ENCODE data around the gene SOX15. TPM values are rescaled to one million over a fixed set of nuclear protein-coding genes. Genes with fewer than 3 reads are reported as not detected.
A peak's percentile ranks its signal among the peaks of the same experiment; 100 is the strongest.

SOX15 gene
- total and polyA plus RNA-seq, 2 of the 13 experiments (the other 11 are each of a cell fraction or from before 2014, with no cell fraction given), result 0.07 to 0.18 TPM

DNA sequence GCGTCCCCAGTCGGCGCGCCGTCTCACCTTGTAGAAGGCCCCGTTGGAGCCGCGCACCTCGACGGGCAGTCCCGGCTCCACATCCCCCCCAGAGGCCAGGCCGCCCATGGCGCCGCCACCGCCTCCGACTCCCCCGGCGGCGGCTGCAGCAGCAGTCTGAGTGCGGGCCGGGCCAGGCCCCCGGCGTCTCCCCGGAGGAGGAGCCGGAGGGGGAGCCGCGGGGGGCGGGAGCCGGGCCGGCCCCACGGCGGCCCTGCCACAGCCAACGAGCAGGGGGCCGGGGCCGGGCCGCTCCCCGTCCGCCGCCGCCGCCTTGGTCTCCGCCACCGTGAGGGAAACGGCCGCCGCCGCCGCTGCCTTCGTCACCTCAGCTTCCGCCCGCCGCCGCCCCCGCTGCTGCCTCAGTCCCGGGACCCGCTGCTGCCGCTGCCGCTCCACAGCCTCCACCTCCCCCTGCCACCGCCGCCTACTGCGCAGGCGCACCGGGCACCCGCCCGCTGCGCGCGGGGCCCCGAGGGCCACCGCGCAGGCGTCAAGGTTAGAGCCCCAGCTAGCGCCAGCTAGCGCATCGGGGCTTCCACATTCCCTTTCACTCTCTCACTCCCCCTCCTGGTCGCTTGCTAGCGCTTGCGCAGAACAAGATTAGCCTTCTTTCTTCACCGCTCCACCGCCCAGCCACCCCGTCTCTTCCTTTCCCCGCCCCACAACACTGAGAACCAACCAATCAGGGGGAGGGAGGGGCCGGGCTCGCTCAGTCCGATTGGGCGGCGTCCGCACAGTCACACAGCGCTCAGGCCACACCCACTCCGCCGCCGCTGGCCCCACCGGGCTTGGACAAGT is 24.8 kb upstream of the SOX15 start, which contains the start of gene FXR2 (continued):
- TF ChIP-seq, protein P1, sequence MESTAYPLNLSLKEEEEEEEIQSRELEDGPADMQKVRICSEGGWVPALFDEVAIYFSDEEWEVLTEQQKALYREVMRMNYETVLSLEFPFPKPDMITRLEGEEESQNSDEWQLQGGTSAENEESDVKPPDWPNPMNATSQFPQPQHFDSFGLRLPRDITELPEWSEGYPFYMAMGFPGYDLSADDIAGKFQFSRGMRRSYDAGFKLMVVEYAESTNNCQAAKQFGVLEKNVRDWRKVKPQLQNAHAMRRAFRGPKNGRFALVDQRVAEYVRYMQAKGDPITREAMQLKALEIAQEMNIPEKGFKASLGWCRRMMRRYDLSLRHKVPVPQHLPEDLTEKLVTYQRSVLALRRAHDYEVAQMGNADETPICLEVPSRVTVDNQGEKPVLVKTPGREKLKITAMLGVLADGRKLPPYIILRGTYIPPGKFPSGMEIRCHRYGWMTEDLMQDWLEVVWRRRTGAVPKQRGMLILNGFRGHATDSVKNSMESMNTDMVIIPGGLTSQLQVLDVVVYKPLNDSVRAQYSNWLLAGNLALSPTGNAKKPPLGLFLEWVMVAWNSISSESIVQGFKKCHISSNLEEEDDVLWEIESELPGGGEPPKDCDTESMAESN (CRISPR knock-in tag; conservative IDR thresholded peaks at IDR 0.05), result no peak
- peak in 1 of 2 experiments; percentile 64 for TF ChIP-seq POLR2A (IDR thresholded peaks at IDR 0.05; ENCODE audit: insufficient read depth in 1 of 2, low read depth in 2 of 2, low read length in 2 of 2)
- peak; percentile 99 for TF ChIP-seq RFXAP (CRISPR knock-in tag; IDR thresholded peaks at IDR 0.05; ENCODE audit: borderline replicate concordance)
- peak; percentile 34; the same call in 1 of the 2 replicates for TF ChIP-seq ZMYM4 (CRISPR knock-in tag; IDR thresholded peaks at IDR 0.05)
- TF ChIP-seq E2F1 (CRISPR knock-in tag; IDR thresholded peaks at IDR 0.05), result no peak
- no peak for TF ChIP-seq ZNF598 (CRISPR knock-in tag; IDR thresholded peaks at IDR 0.05; ENCODE audit: borderline replicate concordance)
- peak; percentile 70; the same call in 1 of the 2 replicates for TF ChIP-seq IRX3 (CRISPR knock-in tag; IDR thresholded peaks at IDR 0.05; ENCODE audit: borderline replicate concordance, low read depth)
- TF ChIP-seq, protein P2, sequence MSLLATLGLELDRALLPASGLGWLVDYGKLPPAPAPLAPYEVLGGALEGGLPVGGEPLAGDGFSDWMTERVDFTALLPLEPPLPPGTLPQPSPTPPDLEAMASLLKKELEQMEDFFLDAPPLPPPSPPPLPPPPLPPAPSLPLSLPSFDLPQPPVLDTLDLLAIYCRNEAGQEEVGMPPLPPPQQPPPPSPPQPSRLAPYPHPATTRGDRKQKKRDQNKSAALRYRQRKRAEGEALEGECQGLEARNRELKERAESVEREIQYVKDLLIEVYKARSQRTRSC (CRISPR knock-in tag; IDR thresholded peaks at IDR 0.05; ENCODE audit: low read depth), result no peak
- TF ChIP-seq ZNF160 (CRISPR knock-in tag; IDR thresholded peaks at IDR 0.05), result peak; percentile 38; the same call in 1 of the 2 replicates
- peak; percentile 44 for TF ChIP-seq SPEN (CRISPR knock-in tag; IDR thresholded peaks at IDR 0.05; ENCODE audit: low read depth)
- TF ChIP-seq KLF16 (CRISPR knock-in tag; IDR thresholded peaks at IDR 0.05), result no peak
- TF ChIP-seq MAZ (IDR thresholded peaks at IDR 0.05; ENCODE audit: borderline replicate concordance, low read depth, low read length), result peak; percentile 76; the same call in 1 of the 2 replicates
- peak; percentile 40; the same call in 1 of the 2 replicates for TF ChIP-seq MAZ (CRISPR knock-in tag; IDR thresholded peaks at IDR 0.05; ENCODE audit: low read depth)
- peak; percentile 67 for TF ChIP-seq TEAD3 (CRISPR knock-in tag; optimal IDR thresholded peaks at IDR 0.05; ENCODE audit: borderline replicate concordance)
- TF ChIP-seq HCFC1 (IDR thresholded peaks at IDR 0.05; ENCODE audit: low read depth, low read length), result peak; percentile 27; the same call in 1 of the 2 replicates
- TF ChIP-seq ZNF513 (CRISPR knock-in tag; conservative IDR thresholded peaks at IDR 0.05), result no peak
- TF ChIP-seq PREB (CRISPR knock-in tag; IDR thresholded peaks at IDR 0.05), result no peak
- 0 out of 2 replicates have a peak, but pooled peaks have one; percentile 29 for TF ChIP-seq ZNF556 (CRISPR knock-in tag; IDR thresholded peaks at IDR 0.05; ENCODE audit: borderline replicate concordance)
- no peak; the same call in 1 of the 2 replicates for TF ChIP-seq ZNF574 (CRISPR knock-in tag; IDR thresholded peaks at IDR 0.05)

All from HepG2 (cell line).